ENCODE data around the gene SUMO4. TPM values are rescaled to one million over a fixed set of nuclear protein-coding genes. Genes with fewer than 3 reads are reported as not detected.
A peak's percentile ranks its signal among the peaks of the same experiment; 100 is the strongest.
"Not testable (repeated sequence)": the region's sequence is repeated elsewhere in the genome, so short reads cannot be mapped to it uniquely, and the experiment has no call there.

Gene SUMO4
- total RNA-seq, 1 experiment from 2014 or later, result 0.87 TPM

- DNase-seq (ENCODE audit: extremely low read depth, low read depth), result no peak
Observed at GRCh38 chr6:149429427-149430360, 29.6 kb downstream of the SUMO4 start.

- peak; percentile 71 for DNase-seq (ENCODE audit: extremely low read depth, low read depth)
Observed at GRCh38 chr6:149431905-149432775, 32.1 kb downstream of the SUMO4 start.

GRCh38 chr6:149433405-149433804, 33.3 kb downstream of the SUMO4 start:
- DNase-seq (ENCODE audit: extremely low read depth, low read depth), result no peak

- no peak for DNase-seq (ENCODE audit: extremely low read depth, low read depth)
Observed at GRCh38 chr6:149433881-149434280, 33.8 kb downstream of the SUMO4 start.

GRCh38 chr6:149435919-149436586, 36.0 kb downstream of the SUMO4 start:
- no peak for DNase-seq (ENCODE audit: extremely low read depth, low read depth)

GRCh38 chr6:149436647-149437046, 36.6 kb downstream of the SUMO4 start:
- DNase-seq (ENCODE audit: extremely low read depth, low read depth), result no peak

- DNase-seq (ENCODE audit: extremely low read depth, low read depth), result no peak
Observed at GRCh38 chr6:149437212-149437611, 37.1 kb downstream of the SUMO4 start.

- no peak for DNase-seq (ENCODE audit: extremely low read depth, low read depth)
Observed at GRCh38 chr6:149438855-149439254, 38.8 kb downstream of the SUMO4 start.

- no peak for DNase-seq (ENCODE audit: extremely low read depth, low read depth)
Observed at GRCh38 chr6:149439626-149440025, 39.6 kb downstream of the SUMO4 start.

GRCh38 chr6:149440735-149441671, 40.9 kb downstream of the SUMO4 start:
- no peak for DNase-seq (ENCODE audit: extremely low read depth, low read depth)

GRCh38 chr6:149441740-149442139, 41.7 kb downstream of the SUMO4 start:
- DNase-seq (ENCODE audit: extremely low read depth, low read depth), result no peak

- DNase-seq (ENCODE audit: extremely low read depth, low read depth), result no peak
Observed at GRCh38 chr6:149443411-149444181, 43.5 kb downstream of the SUMO4 start.

GRCh38 chr6:149444360-149445094, 44.5 kb downstream of the SUMO4 start:
- not testable (repeated sequence) for DNase-seq (ENCODE audit: extremely low read depth, low read depth)

- no peak for DNase-seq (ENCODE audit: extremely low read depth, low read depth)
Observed at GRCh38 chr6:149445095-149445466, 45.0 kb downstream of the SUMO4 start.

GRCh38 chr6:149445573-149445972, 45.5 kb downstream of the SUMO4 start:
- DNase-seq (ENCODE audit: extremely low read depth, low read depth), result no peak

GRCh38 chr6:149446791-149447376, 46.8 kb downstream of the SUMO4 start:
- no peak for DNase-seq (ENCODE audit: extremely low read depth, low read depth)

GRCh38 chr6:149448821-149449453, 48.9 kb downstream of the SUMO4 start:
- DNase-seq (ENCODE audit: extremely low read depth, low read depth), result no peak
